ENCODE measurements around the gene CALR.
A peak's percentile ranks its signal among the peaks of the same experiment; 100 is the strongest.

DNA sequence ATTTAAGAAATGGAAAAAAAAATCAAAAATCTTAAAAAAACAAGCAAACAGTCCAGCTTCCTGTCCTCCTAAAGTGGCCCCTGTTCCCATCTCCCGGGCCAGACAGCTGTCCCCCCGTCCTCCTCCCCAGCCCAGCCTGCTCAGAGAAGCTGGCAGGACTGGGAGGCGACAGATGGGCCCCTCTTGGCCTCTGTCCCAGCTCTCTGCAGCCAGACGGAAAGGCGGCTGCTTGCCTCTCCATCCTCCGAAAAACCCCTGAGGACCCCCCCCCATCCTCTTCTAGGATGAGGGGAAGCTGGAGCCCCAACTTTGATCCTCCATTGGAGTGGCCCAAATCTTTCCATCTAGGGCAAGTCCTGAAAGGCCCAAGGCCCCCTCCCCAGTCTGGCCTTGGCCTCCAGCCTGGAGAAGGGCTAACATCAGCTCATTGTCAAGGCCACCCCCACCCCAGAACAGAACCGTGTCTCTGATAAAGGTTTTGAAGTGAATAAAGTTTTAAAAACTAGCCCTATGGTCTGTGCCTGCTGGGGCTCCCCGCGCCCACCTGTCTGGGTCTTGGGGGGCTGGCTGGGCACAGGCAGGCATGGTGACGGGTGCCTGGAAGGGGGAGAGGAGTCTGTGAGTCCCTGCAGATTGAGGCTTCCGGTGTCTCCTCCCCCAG is 14.9 kb downstream of the CALR start:
- TF ChIP-seq MYC (IDR thresholded peaks at IDR 0.05; ENCODE audit: low read depth, low read length): no peak
- TF ChIP-seq, protein P1, sequence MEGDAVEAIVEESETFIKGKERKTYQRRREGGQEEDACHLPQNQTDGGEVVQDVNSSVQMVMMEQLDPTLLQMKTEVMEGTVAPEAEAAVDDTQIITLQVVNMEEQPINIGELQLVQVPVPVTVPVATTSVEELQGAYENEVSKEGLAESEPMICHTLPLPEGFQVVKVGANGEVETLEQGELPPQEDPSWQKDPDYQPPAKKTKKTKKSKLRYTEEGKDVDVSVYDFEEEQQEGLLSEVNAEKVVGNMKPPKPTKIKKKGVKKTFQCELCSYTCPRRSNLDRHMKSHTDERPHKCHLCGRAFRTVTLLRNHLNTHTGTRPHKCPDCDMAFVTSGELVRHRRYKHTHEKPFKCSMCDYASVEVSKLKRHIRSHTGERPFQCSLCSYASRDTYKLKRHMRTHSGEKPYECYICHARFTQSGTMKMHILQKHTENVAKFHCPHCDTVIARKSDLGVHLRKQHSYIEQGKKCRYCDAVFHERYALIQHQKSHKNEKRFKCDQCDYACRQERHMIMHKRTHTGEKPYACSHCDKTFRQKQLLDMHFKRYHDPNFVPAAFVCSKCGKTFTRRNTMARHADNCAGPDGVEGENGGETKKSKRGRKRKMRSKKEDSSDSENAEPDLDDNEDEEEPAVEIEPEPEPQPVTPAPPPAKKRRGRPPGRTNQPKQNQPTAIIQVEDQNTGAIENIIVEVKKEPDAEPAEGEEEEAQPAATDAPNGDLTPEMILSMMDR (IDR thresholded peaks at IDR 0.05; ENCODE audit: extremely low read depth in 1 of 2, insufficient read depth in 1 of 2, low read depth in 1 of 2, low read length in 2 of 2): no peak
- no peak for TF ChIP-seq POLR2A (IDR thresholded peaks at IDR 0.05; ENCODE audit: low read depth, low read length)
- TF ChIP-seq POLR2AphosphoS5 (IDR thresholded peaks at IDR 0.05; ENCODE audit: insufficient read depth, low read depth, low read length): peak; percentile 58
- TF ChIP-seq EZH2 (IDR thresholded peaks at IDR 0.05; ENCODE audit: borderline replicate concordance, low read depth, low read length, severe bottlenecking): no peak
- TF ChIP-seq FOS (IDR thresholded peaks at IDR 0.05; ENCODE audit: borderline replicate concordance, insufficient read depth, low read length): no peak

All from endothelial cell of umbilical vein (primary cell).